Stimulated activated CD8-positive, alpha-beta memory T cell treated with anti-CD3 and anti-CD28 coated beads, Interleukin-7, amount 100 ng/mL, for 4 hours (primary cell): ENCODE data around the gene MPHOSPH9.

Experiments
- DNase-seq, 2 donors: peaks; one replicate each; pipeline ENCODE4 v3.0.0-alpha.2; 2020; ENCODE audit warnings: low read depth in 2 of 2

The MPHOSPH9 gene

GRCh38 chr12:123149501-123150274, 83.3 kb downstream of the MPHOSPH9 start:
- DNase-seq: no peak

GRCh38 chr12:123149088-123149487, 83.9 kb downstream of the MPHOSPH9 start:
- no peak for DNase-seq

GRCh38 chr12:123148655-123149054, 84.3 kb downstream of the MPHOSPH9 start:
- no peak for DNase-seq

GRCh38 chr12:123148223-123148622, 84.7 kb downstream of the MPHOSPH9 start:
- DNase-seq: no peak

- DNase-seq: no peak
Measured at GRCh38 chr12:123145211-123145610, 87.7 kb downstream of the MPHOSPH9 start.

GRCh38 chr12:123143736-123144461, 89.0 kb downstream of the MPHOSPH9 start:
- DNase-seq: no peak

GRCh38 chr12:123142921-123143735, 89.8 kb downstream of the MPHOSPH9 start:
- no peak for DNase-seq

GRCh38 chr12:123142518-123142840, 90.5 kb downstream of the MPHOSPH9 start:
- no peak for DNase-seq

- DNase-seq: no peak
Measured at GRCh38 chr12:123141615-123142517, 91.1 kb downstream of the MPHOSPH9 start.

- DNase-seq: no peak
Measured at GRCh38 chr12:123140676-123141614, 92.0 kb downstream of the MPHOSPH9 start.

- no peak for DNase-seq
Measured at GRCh38 chr12:123139926-123140675, 92.8 kb downstream of the MPHOSPH9 start.

GRCh38 chr12:123135688-123136087, 97.3 kb downstream of the MPHOSPH9 start:
- no peak for DNase-seq

- no peak for DNase-seq
Measured at GRCh38 chr12:123134826-123135225, 98.1 kb downstream of the MPHOSPH9 start.

GRCh38 chr12:123134271-123134671, 98.7 kb downstream of the MPHOSPH9 start:
- DNase-seq: no peak

- no peak for DNase-seq
Measured at GRCh38 chr12:123133701-123134100, 99.2 kb downstream of the MPHOSPH9 start.

GRCh38 chr12:123132951-123133619, 99.9 kb downstream of the MPHOSPH9 start:
- DNase-seq: no peak

GRCh38 chr12:123131879-123132402, 101.0 kb downstream of the MPHOSPH9 start:
- no peak for DNase-seq

- DNase-seq: no peak
Measured at GRCh38 chr12:123131291-123131832, 101.6 kb downstream of the MPHOSPH9 start.
